HG03558 (cell line): ENCODE measurements around the gene PFKL.

Source experiments
- ATAC-seq: cut with Tn5 transposase; IDR thresholded peaks from one replicate; pipeline ENCODE4 v1.9.1; 2021; ENCODE audit warnings: moderate number of reproducible peaks; ENCODE audit not compliant: unreplicated experiment; ENCODE audit errors: extremely low read depth

Gene PFKL

GRCh38 chr21:44310628-44311507 is 11.0 kb downstream of the PFKL start:
- no peak for ATAC-seq

- ATAC-seq = no peak
Measured at GRCh38 chr21:44312089-44312488, 12.2 kb downstream of the PFKL start.

- ATAC-seq = no peak
Measured at GRCh38 chr21:44312716-44313115, 12.9 kb downstream of the PFKL start.

GRCh38 chr21:44313451-44313850 is 13.6 kb downstream of the PFKL start:
- ATAC-seq = no peak

- ATAC-seq = no peak
Measured at GRCh38 chr21:44314128-44314527, 14.3 kb downstream of the PFKL start.

GRCh38 chr21:44314561-44314960 is 14.7 kb downstream of the PFKL start:
- no peak for ATAC-seq

GRCh38 chr21:44315691-44316203 is 15.9 kb downstream of the PFKL start:
- ATAC-seq = no peak

- ATAC-seq = no peak
Measured at GRCh38 chr21:44316277-44316900, 16.5 kb downstream of the PFKL start.

- ATAC-seq = no peak
Measured at GRCh38 chr21:44317241-44317782, 17.5 kb downstream of the PFKL start.

- no peak for ATAC-seq
Measured at GRCh38 chr21:44317871-44318270, 18.0 kb downstream of the PFKL start.

- ATAC-seq = no peak
Measured at GRCh38 chr21:44318489-44319285, 18.8 kb downstream of the PFKL start.

- no peak for ATAC-seq
Measured at GRCh38 chr21:44319407-44320065, 19.7 kb downstream of the PFKL start.

- no peak for ATAC-seq
Measured at GRCh38 chr21:44320847-44321246, 21.0 kb downstream of the PFKL start.

GRCh38 chr21:44321846-44322450 is 22.1 kb downstream of the PFKL start:
- no peak for ATAC-seq

GRCh38 chr21:44322621-44323325 is 22.9 kb downstream of the PFKL start:
- no peak for ATAC-seq

GRCh38 chr21:44323591-44323990 is 23.7 kb downstream of the PFKL start:
- ATAC-seq = no peak

GRCh38 chr21:44324106-44324853 is 24.4 kb downstream of the PFKL start:
- no peak for ATAC-seq

GRCh38 chr21:44324854-44325107 is 24.9 kb downstream of the PFKL start:
- no peak for ATAC-seq
